ENCODE measurements around the gene RAD51B.

The RAD51B gene

GRCh38 chr14:68547305-68548193, 728.0 kb downstream of the RAD51B start:
- DNase-seq, result no peak

- no peak for DNase-seq
These were observed 728.9 kb downstream of the RAD51B start for GRCh38 chr14:68548194-68549076.

GRCh38 chr14:68550338-68550715, 730.7 kb downstream of the RAD51B start:
- no peak for DNase-seq

DNA sequence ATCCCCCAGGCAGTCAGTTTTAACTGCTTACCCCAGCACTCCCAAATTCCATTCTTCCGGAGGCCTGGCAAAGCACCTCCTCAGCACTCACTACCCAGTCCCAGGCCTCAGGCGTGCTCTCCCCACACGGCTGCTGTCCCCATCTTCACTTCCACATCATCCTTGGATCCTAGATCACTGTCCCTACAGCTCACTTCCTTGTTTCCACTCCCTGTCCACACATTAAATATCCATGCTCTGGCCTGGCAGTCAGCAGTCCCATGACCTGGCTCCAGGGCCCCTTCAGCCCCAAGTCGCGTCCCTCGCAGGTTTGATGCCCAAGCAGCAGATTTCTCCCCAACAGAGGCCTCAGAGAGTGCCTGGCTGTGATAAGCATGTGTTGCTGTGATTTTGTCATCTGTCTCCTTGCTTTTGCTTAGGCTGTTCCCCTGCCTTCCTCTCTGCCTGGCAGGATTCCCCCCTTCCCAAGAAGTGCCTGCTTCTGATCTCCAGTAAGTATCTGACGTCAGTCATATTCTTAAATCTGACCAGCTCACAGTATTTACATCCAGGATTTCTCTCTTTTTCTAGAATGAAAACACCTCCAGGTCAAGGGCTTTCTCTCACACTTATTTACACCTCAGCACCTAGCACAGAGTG, 731.6 kb downstream of the RAD51B start:
- no peak for DNase-seq

- no peak for DNase-seq
These were observed 732.5 kb downstream of the RAD51B start for GRCh38 chr14:68552075-68552474.

DNA sequence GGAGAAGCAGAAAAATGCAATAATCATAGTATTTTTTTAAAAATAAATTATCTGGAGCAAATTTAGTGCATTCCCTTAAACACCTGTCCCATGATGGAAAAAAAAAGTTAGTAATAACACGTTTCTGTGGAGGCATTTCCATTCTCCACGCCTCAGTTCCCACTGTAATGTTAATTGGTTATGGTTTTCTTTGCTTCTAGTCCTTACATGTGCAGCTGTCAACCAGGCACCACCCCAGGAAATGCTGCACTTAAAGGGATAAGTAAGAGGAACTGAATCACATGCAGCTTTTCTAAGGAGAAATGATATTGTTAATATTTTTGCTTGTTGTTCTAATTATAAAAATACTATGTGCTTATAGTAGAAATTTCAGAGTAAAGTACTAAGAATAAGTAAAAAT, 733.0 kb downstream of the RAD51B start:
- no peak for DNase-seq

DNA sequence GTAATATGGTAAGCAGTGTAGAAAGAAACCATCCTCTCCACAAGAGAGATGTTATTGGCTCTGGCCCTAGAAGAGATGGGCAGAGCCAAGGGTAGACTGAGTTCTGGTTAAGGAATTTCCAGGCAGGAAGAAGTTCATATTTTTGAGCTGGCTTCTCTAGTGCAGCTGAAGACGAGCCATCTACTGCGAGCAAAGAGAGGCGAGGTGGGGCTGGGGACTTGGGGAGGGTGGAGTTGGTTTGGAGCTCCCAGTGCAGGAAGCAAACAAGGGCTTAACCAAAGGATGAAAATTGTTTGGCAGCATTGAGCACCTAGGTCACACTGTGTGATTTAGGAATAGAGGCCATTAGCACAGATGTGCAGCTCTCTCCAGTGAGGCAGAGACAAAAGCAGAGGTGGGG, 733.7 kb downstream of the RAD51B start:
- DNase-seq, result no peak

DNA sequence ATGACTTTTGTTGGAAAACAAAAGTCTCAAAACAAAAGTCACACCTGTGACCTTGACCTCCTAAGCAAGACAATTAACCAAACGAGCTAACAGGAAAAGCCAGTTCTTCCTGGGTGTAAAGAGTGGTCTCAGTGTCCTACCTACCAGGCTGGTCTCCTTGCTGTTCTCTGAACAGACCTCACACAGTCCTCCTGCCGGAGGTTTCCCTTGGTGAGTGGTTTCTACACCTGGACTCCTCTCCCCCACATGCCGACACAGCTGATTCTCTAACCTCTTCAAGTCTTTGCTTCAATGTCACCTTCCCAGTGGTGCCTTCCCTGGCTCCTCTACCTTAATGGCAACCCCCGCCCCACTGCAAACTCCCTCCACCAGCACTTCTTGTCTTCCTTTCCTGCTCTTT, 734.7 kb downstream of the RAD51B start:
- no peak for DNase-seq

- no peak for DNase-seq
These were observed 736.7 kb downstream of the RAD51B start for GRCh38 chr14:68556253-68556652.

GRCh38 chr14:68557648-68558047, 738.1 kb downstream of the RAD51B start:
- no peak for DNase-seq

DNA sequence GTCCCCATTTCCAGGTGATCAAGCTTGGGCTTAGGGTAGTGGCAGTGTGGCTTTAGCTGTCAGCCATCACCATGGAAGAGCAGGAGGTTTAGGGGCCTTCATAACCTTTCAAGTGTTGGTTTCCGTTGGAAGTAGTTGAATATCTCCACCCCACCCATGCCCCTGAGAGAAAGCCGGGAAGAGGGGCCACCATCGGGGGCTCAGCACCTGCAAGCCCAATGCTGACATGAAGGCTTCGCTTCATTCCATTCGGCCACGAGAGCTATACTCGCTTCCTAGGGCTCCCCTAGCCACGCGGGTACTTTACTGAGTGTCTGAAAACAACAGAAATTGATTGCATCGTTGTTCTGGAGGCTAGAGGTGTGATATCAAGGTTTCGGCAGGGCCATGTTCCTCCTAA, 738.5 kb downstream of the RAD51B start:
- DNase-seq, result no peak

GRCh38 chr14:68559949-68560348, 740.4 kb downstream of the RAD51B start:
- no peak for DNase-seq

DNA sequence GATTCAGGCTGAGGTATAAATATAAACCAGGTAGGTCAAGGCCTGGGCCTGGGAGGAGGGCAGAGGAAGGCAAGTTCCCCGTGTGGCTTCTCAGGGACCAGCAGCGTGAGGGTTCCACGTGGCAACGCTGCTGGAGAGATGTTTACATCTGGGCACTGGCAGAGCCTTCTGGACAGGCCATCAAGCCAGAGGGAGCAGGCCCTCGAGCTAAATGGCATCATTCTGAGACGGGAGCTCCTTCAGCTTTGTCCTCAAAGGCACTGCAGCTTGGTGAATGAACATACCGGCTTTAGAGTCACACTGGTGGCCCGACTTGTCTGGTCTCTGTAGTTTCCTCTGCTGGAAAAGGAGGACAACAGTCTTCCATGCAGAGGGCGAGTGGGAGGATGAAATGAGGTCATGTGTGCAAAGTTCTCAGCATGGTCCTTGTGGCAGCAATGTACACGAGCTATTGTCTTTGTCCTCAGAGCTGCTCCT, 742.0 kb downstream of the RAD51B start:
- DNase-seq, result no peak

- DNase-seq, result no peak
These were observed 743.3 kb downstream of the RAD51B start for GRCh38 chr14:68562911-68563250.

GRCh38 chr14:68563251-68564131, 743.9 kb downstream of the RAD51B start:
- DNase-seq, result no peak

DNA sequence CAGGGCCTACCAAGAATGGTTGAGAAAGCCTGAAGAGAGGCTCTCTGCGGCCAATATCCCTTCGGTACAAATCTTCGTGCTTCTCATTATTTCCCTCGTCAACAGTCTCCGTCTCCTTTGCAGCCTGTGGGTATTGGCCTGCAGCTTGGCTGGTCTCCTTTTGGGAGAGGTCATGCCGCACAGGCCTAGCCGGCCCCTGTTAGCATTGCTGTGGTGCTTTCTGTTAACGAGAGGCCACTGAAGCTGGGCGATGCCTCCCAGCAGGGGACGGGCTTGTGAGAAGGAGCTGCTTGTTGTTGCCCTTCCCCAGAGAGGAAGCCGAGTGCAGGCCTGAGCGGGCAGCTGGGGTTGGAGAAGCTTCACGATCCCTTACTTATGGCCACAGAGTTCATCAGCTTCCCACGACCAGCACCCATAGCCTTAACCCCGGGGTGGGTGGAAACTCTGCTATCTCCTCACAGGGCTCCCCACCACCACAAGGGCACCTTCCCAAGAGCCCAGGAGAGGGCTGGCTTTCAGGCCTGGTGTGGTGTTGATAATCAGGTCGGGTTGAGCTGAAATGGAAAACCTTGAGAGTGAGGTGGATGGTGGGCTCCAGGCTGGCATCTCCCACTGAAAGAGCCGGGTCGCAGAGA, 744.7 kb downstream of the RAD51B start:
- DNase-seq, result no peak

DNA sequence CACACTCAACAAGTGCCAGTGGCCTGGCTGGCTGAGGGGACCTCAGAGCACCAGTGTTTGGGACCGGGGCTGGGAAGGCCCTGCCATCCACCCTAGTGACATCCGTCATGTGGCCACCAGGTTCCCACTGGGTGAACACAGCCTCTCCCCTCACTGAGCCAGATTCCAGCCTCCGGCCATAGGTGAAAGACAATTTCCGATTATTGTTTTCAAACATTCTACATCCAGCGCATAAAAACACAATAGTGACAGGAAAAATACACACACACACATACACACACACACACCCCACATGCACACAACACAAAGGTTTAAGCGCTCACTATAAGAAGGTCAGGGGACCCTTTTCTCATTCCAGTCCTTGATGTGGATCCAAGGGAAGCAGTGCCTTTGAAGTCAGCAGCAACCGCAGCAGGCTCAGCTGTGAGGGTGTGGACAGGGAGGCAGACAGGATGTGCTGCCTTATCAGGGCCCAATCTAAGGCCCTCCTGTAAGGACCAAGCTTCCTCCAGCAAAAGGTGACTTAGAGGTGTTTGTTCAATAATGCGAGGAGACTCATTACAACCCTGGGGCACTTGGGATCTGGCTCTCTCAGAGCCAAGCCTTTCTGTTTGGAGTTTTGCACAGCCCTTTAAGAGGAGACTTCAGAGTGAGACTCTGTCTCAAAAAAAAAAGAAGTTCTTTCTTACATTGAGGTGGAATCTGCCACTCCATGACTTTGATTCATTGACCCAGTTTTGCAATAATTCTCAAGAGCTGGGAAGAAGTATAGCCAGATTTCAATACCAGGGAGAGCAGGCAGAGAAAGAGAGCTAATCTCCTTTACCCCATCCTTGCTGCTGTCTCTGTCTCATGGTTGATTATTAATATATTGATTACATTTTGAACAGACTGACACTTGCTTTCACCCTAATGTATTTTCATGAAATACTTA, 745.5 kb downstream of the RAD51B start:
- no peak for DNase-seq

DNA sequence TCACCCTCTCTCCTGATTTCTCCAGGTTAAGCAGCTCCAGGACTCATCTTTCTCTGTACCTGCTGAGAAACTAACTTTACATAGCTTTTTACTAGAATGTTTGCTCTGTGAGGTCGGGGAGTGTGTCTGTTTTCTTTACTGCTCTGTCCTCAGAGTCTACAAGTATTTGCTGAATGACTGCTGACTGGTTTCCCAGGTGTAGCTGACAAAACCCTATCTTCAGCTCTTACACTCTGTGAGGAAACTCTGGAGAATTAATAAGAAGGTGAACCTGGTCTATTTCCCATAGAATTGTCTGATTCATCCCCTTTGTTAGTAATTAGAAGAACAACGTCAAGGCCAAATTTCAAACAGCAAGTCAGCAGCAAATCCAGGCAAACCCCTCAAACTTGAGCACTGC, 746.5 kb downstream of the RAD51B start:
- no peak for DNase-seq

DNA sequence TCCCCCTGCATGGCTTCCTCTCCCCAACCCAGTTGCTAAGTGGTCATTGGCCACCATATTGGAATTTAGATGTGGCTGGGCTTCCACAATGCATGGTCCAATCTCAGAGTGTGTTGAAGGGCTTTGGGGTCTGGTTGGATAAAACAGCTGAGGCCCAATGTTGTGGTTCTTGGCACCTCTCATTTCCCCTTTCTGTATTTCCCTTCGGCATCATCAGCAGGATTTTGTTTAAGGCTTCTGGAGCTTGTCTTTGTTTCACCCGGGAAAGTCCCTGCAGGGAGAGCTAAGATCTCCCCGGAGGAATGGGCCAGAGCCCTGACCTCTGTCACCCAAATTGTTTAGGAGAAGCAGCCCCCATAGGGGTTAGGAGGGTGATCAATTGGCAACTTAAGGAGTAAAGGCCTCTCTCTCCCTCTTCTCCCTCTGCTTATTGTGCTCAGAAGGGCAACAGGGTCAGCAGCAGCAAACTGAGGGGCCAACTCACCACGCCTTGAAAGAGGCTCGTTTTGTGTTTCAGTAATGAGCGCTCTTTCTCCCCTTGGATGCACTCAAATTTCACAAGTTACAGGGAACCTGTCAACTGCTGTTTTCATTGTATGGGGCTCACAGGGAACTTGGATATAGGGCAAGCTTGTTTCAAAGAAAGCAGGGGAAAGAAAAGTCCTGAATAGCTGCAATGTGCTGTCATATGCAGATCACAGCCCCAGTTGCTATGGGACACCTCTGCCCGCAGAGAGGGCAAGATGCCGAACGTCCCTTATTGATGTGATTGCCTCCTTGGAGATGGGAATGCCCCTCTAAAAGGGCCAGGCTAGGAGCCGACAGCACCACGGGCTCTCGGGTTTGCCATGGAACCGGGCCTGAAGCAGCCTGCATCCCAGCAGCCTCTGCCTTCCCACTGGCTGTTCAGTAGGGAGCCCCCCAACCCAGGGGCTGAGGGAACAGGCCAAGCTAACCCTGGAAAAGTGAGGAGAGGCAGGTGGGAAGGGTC, 749.6 kb downstream of the RAD51B start:
- no peak for DNase-seq
